GM19043 (cell line): ENCODE results near the gene ZNF98.

ENCODE experiments used
- ATAC-seq: cut with Tn5 transposase; IDR thresholded peaks from one replicate; pipeline ENCODE4 v1.9.1; 2021; ENCODE audit warnings: low read depth; ENCODE audit not compliant: unreplicated experiment

Gene ZNF98

GRCh38 chr19:22422211-22422610 is at the start of gene ZNF98:
TSS of gene ZNF98 (minus strand) at chr19:22422346. CDS start at chr19:22422224, 122 bp downstream.
- ATAC-seq = no peak

GRCh38 chr19:22446605-22447004 is 24.5 kb upstream of the ZNF98 start:
- no peak for ATAC-seq

- no peak for ATAC-seq
Observed at GRCh38 chr19:22438011-22438410, 15.9 kb upstream of the ZNF98 start.

- ATAC-seq = no peak
Observed at GRCh38 chr19:22427960-22428913, 6.1 kb upstream of the ZNF98 start.

GRCh38 chr19:22427547-22427946 is 5.4 kb upstream of the ZNF98 start:
- ATAC-seq = no peak

- no peak for ATAC-seq
Observed at GRCh38 chr19:22426901-22427300, 4.8 kb upstream of the ZNF98 start.

GRCh38 chr19:22421797-22422196 is 349 bp downstream of the ZNF98 start:
- no peak for ATAC-seq

GRCh38 chr19:22354665-22355064 is 67.5 kb downstream of the ZNF98 start:
- no peak for ATAC-seq
